Psoas muscle (tissue), 8 donors: ENCODE data around the gene LRRC2. TPM values are rescaled to one million over a fixed set of nuclear protein-coding genes. Genes with fewer than 3 reads are reported as not detected.

Source experiments
- ATAC-seq, 4 donors: fragments of 200-7000 bp; cut with Tn5 transposase; one replicate each; pipeline ENCODE4 v1.9.1; 2020; ENCODE audit warnings: moderate library complexity in 3 of 4, mild to moderate bottlenecking in 2 of 4
- DNase-seq, 2 donors: peaks; one replicate each; pipeline ENCODE4 v3.0.0-alpha.2; 2020
- H3K27ac ChIP-seq: fragments of 200-600 bp; one replicate; pipeline ENCODE4 v1.8.0; 2022
- H3K27me3 ChIP-seq, 3 donors: fragments of 200-600 bp in 1 of 3; one replicate each; pipeline versions ENCODE4 v1.6.1 to v1.8.0; 2013 to 2022; ENCODE audit warnings: low read length in 2 of 3, mild to moderate bottlenecking in 2 of 3, moderate library complexity in 1 of 3; ENCODE audit not compliant: insufficient read depth in 3 of 3
- H3K36me3 ChIP-seq, 2 donors: fragments of 200-600 bp in 1 of 2; one replicate each; pipeline versions ENCODE4 v1.6.1 to v1.8.0; 2013 to 2022; ENCODE audit warnings: low read depth in 1 of 2, mild to moderate bottlenecking in 1 of 2, moderate library complexity in 1 of 2; ENCODE audit not compliant: insufficient read depth in 1 of 2
- H3K4me1 ChIP-seq: fragments of 200-600 bp; one replicate; pipeline ENCODE4 v1.8.0; 2022
- H3K4me3 ChIP-seq: fragments of 200-600 bp; one replicate; pipeline ENCODE4 v1.8.0; 2022; ENCODE audit warnings: mild to moderate bottlenecking
- H3K9me3 ChIP-seq: fragments of 200-600 bp; one replicate; pipeline ENCODE4 v1.8.0; 2022
- CTCF ChIP-seq: fragments of 200-600 bp; IDR thresholded peaks from one replicate; pipeline ENCODE4 v1.8.0; 2022; ENCODE audit warnings: antibody characterized with exemption
- WGBS, 3 donors: extraction: QIAGEN DNeasy Blood & Tissue Kit; methylation state at CpG; one replicate each; pipeline versions ENCODE4 v1.1.6 to v1.1.7; 2013; 5-methylcytosine and 5-hydroxymethylcytosine counted together
- intact Hi-C, 2 donors: fragments of 100-400 bp; cut with DNase I; formaldehyde crosslinking; loops; one replicate each; pipeline versions ENCODE4 v1.11.0 to v1.14.2; 2022
- polyA plus RNA-seq, 3 donors: library from polyadenylated mRNA; stranded (reverse); fragments of 200-250 nt; gene quantifications; one replicate each; pipeline ENCODE4 v1.2.3, GENCODE V29; 2013
- total RNA-seq, 4 donors: library from RNA; stranded (reverse); fragmentation: NEBNext Ultra II Directional in 2 of 4; extraction: Animal tissue kit (Norgen Biotek cat#: 25700) in 2 of 4; gene quantifications; one replicate each; pipeline versions ENCODE4 v1.2.1 to v1.2.4, GENCODE V29; 2021 to 2023
- donor health status: healthy with polysubstance abuse.
- donor health status: DM: no; HTN: no; CAD: no; lungs with moderate emphysema.
- donor health status: Bipolar disorder and iron deficiency.
- donor health status: healthy.
- donor health status: DM: yes; HTN: yes; CAD: no.
- donor health status: DM: no; HTN: no; CAD: no.
- donor health status: DM: no; HTN: no; CAD: no.
- donor health status: DM: yes; HTN: yes; CAD: no.

Gene LRRC2
- total and polyA plus RNA-seq, 7 donors = 8.3 to 160 (median 65.1) TPM

GRCh38 chr3:46612324-46612723 is 46.2 kb upstream of the LRRC2 start, which contains the start of gene FAM240A:
TSS of gene FAM240A (plus strand) at chr3:46612525. CDS start at chr3:46612684, 159 bp downstream.
- TF ChIP-seq CTCF = no peak
- Histone ChIP-seq H3K36me3 (no peaks in the 10 kb centered on the region), H3K27ac (no peak within 1 kb of the TSS), H3K4me3 (peak within 1 kb of the TSS; percentile 7), H3K9me3 (no peaks in the 10 kb centered on the region), H3K27me3 (no peaks in the 10 kb centered on the region), H3K4me1 (peaks cover 20% of the 10 kb centered on the region)
- WGBS, 3 donors = 26 to 38% (median 32%) methylated on average over 9 of the region's 9 CpGs
- DNase-seq (peak in 1 of 2 donors; percentile 51), ATAC-seq (peak; percentile 52 to 70 (median 60))
- intact Hi-C loops = no loop called here

DNA sequence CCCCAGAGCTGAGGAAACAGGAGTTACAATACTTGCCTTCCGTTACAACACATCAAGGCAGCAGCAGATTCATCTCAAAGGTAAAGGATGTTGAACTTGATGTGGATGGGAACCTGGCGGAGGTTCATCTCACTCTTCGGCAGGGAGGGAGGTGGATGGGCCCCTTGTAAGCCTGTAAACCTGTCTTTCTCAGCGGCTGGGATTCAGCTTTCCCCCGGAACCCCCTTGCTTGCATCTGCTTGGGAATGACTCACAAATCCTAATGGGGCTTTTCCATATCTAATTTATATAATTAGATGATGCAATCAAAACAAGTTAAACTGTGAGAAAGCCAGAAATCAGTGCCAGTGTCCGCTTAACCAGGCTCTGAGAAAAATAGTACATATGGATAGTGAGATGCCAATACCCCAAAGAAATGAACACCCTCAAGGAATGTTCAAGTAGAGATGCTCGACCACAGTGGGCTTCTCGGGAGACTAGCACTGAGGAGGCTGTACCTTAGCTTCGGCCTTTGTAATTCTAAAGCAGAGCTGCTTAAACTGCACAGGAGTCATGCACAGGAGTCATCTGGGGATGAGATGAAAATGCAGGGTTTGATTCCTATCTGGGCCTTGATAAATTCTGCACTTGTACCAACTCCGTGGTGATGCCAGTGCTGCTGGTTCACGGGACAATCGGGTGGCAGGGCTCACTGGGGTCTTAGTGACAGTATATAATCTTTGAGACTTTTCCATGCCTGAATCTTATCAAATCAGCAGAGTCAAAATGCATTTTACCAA is 44.0 kb upstream of the LRRC2 start:
- DNase-seq = no peak
- Histone ChIP-seq H3K36me3 (no peaks in the 10 kb centered on the region), H3K9me3 (no peaks in the 10 kb centered on the region), H3K27me3 (no peaks in the 10 kb centered on the region), H3K4me3 (no peak overlapping the region), H3K27ac (no peak overlapping the region), H3K4me1 (peaks cover 20% of the 10 kb centered on the region)
- intact Hi-C loops = no loop called here
- no peak for TF ChIP-seq CTCF
- ATAC-seq = no peak
- 73 to 81% (median 77%) methylated on average over 12 of the region's 12 CpGs for WGBS, 3 donors

DNA sequence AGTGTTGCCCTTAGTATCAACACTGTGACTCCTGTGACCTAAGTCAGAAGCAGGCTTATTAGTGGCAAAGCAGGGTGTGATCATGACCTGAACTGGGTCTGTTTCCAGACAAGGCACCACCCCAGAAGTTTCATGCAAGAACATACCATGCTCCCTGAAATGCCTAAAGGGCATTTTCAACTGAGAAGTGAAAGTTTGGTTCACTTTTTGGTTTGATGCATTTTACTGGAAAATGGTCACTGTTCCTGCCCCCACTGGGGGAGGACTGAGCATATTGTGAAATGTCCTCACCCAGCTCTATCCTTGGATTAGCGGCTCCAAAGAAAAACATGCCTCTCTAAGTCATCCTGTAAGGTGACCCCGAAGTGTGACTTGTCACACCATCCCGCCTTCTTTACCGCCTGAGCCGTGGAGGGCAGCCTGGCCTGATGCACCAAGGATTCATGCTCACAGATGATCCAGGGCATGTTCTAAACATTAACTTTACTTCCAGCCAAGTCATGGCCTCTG is 43.2 kb upstream of the LRRC2 start:
- Histone ChIP-seq H3K36me3 (no peaks in the 10 kb centered on the region), H3K4me1 (peaks cover 20% of the 10 kb centered on the region), H3K4me3 (no peak overlapping the region), H3K9me3 (no peaks in the 10 kb centered on the region), H3K27me3 (no peaks in the 10 kb centered on the region), H3K27ac (peak overlapping the region; percentile 16)
- peak in 1 of 2 donors; percentile 63 for DNase-seq
- 36 to 49% (median 42%) methylated on average over 5 of the region's 5 CpGs for WGBS, 3 donors
- peak; percentile 46 to 88 (median 64) for ATAC-seq
- intact Hi-C loops = no loop called here
- no peak for TF ChIP-seq CTCF

- intact Hi-C loops = no loop called here
Observed at GRCh38 chr3:46607603-46608028, 41.5 kb upstream of the LRRC2 start.

More at GRCh38 chr3:46607603-46608028, 41.5 kb upstream of the LRRC2 start:
- Histone ChIP-seq H3K27me3 (no peaks in the 10 kb centered on the region), H3K36me3 (no peaks in the 10 kb centered on the region), H3K4me1 (peaks cover 20% of the 10 kb centered on the region), H3K4me3 (no peak overlapping the region), H3K27ac (no peak overlapping the region), H3K9me3 (no peaks in the 10 kb centered on the region)
- WGBS, 3 donors = 43 to 64% (median 55%) methylated on average over 6 of the region's 6 CpGs
- ATAC-seq (peak in 2 of 4 donors; percentile 23 to 24), DNase-seq (peak; percentile 17 to 57)
- no peak for TF ChIP-seq CTCF
